ENCODE data around the gene DOCK9.

- no peak for TF ChIP-seq EZH2 (IDR thresholded peaks at IDR 0.05; ENCODE audit: borderline replicate concordance, insufficient read depth, low read depth, low read length, poor library complexity, severe bottlenecking)
- TF ChIP-seq, protein P1, sequence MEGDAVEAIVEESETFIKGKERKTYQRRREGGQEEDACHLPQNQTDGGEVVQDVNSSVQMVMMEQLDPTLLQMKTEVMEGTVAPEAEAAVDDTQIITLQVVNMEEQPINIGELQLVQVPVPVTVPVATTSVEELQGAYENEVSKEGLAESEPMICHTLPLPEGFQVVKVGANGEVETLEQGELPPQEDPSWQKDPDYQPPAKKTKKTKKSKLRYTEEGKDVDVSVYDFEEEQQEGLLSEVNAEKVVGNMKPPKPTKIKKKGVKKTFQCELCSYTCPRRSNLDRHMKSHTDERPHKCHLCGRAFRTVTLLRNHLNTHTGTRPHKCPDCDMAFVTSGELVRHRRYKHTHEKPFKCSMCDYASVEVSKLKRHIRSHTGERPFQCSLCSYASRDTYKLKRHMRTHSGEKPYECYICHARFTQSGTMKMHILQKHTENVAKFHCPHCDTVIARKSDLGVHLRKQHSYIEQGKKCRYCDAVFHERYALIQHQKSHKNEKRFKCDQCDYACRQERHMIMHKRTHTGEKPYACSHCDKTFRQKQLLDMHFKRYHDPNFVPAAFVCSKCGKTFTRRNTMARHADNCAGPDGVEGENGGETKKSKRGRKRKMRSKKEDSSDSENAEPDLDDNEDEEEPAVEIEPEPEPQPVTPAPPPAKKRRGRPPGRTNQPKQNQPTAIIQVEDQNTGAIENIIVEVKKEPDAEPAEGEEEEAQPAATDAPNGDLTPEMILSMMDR (IDR thresholded peaks at IDR 0.05): no peak
These were observed 97.2 kb downstream of the DOCK9 start for GRCh38 chr13:98880677-98881076.
